Thoracic aorta (tissue), 2 donors: Measurements from ENCODE around the gene VGLL4. TPM values are rescaled to one million over a fixed set of nuclear protein-coding genes. Genes with fewer than 3 reads are reported as not detected.

Source experiments
- ATAC-seq: fragments of 150-250 bp; one replicate; pipeline ENCODE4 v1.8.0; 2017; ENCODE audit warnings: low read depth; ENCODE audit not compliant: insufficient number of reproducible peaks, low FRiP score
- DNase-seq: peaks from one replicate; pipeline ENCODE4 v3.0.0-alpha.2; 2020; ENCODE audit warnings: low spot score
- H3K27ac ChIP-seq, 2 donors: fragments of 200-600 bp; sonication (generic); 1 replicate in 1 of 2; 2 replicates in 1 of 2; pipeline ENCODE4 v1.5.1; 2016; ENCODE audit warnings: mild to moderate bottlenecking in 2 of 2, moderate library complexity in 2 of 2
- H3K27me3 ChIP-seq: fragments of 200-600 bp; sonication (generic); replicated peaks from 2 replicates; pipeline ENCODE4 v1.6.0; 2016; ENCODE audit warnings: mild to moderate bottlenecking; ENCODE audit not compliant: insufficient read depth
- H3K36me3 ChIP-seq: fragments of 200-600 bp; sonication (generic); one replicate; pipeline ENCODE4 v1.5.1; 2016
- H3K4me1 ChIP-seq, 2 donors: fragments of 200-600 bp; sonication (generic); 1 replicate in 1 of 2; 2 replicates in 1 of 2; pipeline versions ENCODE4 v1.5.1 to v1.6.0; 2016; ENCODE audit warnings: low read depth in 2 of 2, mild to moderate bottlenecking in 1 of 2; ENCODE audit not compliant: control insufficient read depth in 1 of 2
- H3K4me3 ChIP-seq: fragments of 200-600 bp; sonication (generic); 2 replicates; pipeline ENCODE4 v1.5.1; 2016; ENCODE audit warnings: mild to moderate bottlenecking
- H3K9me3 ChIP-seq: fragments of 200-600 bp; sonication (generic); 2 replicates; pipeline ENCODE4 v1.5.1; 2016
- total RNA-seq, 2 donors: library from RNA; depleted of rRNA; stranded (reverse); fragments of >200 nt; gene quantifications; one replicate each; pipeline versions ENCODE4 v1.1.0 to v1.2.3, GENCODE V29; 2016
- TF ChIP-seq, protein P1 (sequence below): fragments of 200-600 bp; sonication (generic); IDR thresholded peaks from one replicate; pipeline ENCODE4 v1.5.1; 2019; ENCODE audit warnings: antibody characterized with exemption

Gene VGLL4
- total RNA-seq, 2 donors from 2014 or later = 113 to 114 TPM

DNA sequence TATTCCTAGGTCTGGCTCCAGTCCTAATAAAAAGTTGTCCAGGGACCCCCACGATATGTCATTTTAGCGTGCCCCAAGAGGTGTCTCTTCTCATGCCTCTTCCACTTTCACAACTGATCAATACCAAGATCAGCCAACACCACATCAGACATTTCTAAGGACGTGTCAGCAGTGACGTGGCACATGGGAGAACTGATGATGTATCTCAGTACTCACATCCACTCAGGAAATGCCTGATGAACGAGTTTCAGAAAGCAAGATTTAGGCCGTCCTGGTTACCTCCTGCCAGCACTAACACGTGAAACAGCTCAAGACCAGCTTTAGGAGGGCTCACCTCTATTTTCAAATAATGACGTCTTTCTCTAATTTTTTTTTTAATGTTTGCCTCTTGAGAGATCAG, 19.6 kb downstream of the VGLL4 start:
- DNase-seq (no peak), ATAC-seq (no peak)
- H3K27ac ChIP-seq = peak overlapping the region in 1 of 2 donors; percentile 2
- no peaks in the 10 kb centered on the region for H3K27me3 ChIP-seq
- TF ChIP-seq, protein P1, sequence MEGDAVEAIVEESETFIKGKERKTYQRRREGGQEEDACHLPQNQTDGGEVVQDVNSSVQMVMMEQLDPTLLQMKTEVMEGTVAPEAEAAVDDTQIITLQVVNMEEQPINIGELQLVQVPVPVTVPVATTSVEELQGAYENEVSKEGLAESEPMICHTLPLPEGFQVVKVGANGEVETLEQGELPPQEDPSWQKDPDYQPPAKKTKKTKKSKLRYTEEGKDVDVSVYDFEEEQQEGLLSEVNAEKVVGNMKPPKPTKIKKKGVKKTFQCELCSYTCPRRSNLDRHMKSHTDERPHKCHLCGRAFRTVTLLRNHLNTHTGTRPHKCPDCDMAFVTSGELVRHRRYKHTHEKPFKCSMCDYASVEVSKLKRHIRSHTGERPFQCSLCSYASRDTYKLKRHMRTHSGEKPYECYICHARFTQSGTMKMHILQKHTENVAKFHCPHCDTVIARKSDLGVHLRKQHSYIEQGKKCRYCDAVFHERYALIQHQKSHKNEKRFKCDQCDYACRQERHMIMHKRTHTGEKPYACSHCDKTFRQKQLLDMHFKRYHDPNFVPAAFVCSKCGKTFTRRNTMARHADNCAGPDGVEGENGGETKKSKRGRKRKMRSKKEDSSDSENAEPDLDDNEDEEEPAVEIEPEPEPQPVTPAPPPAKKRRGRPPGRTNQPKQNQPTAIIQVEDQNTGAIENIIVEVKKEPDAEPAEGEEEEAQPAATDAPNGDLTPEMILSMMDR = no peak
- no peak overlapping the region for H3K4me3 ChIP-seq
- H3K9me3 ChIP-seq = no peaks in the 10 kb centered on the region
- peaks cover 29 to 50% of the 10 kb centered on the region in 2 donors for H3K4me1 ChIP-seq
- no peaks in the 10 kb centered on the region for H3K36me3 ChIP-seq

DNA sequence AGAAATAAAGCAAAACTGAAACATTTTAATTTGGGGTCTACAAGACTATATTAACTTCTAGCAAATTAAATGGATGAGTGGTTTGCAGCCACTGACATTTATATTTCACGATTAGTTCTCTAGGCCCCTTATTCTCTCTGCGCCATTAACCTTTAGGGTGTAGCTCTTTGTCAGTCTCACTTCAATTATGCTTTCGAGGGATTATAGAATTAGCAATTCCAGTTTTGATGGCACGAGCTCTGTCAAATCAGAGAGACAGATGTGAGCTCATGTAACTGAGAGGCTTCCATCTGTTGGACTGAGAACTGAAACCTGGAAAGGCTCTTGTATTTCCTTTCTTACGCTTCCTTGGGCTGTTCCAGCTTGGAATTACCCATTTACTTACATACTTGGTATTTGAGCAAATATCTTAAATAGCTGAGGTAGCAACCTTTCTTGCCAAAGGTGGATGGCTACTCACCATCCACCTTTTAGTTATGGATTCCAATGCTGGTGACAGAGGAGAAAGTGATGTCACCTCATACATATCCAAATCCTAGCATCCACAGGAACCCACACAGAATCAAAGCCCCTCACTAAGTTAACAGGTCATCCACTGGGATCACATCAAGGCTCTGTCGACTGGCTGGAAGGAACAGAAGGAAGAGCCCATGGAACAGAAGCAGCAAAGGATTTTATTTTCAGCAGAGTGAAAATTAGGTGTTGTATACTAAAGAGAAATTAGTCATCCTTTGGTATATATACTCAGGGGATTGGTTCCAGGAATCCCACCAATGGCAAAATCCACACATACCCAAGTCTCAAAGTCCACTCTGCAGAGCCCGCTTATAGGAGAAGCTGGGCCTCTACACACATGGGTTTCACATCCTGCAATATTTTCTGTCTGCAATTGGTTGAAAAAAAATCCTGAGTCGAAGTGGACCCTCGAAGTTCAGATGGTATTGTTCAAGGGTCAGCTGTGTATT, 20.8 kb downstream of the VGLL4 start:
- Histone ChIP-seq H3K4me3 (no peak overlapping the region), H3K9me3 (no peaks in the 10 kb centered on the region), H3K27me3 (no peaks in the 10 kb centered on the region), H3K36me3 (no peaks in the 10 kb centered on the region), H3K4me1 (peaks cover 35 to 50% of the 10 kb centered on the region in 2 donors), H3K27ac (no peak overlapping the region)
- DNase-seq (no peak), ATAC-seq (no peak)
- TF ChIP-seq, protein P1 = no peak

- H3K27ac ChIP-seq = no peak overlapping the region
- DNase-seq (no peak), ATAC-seq (no peak)
- peaks cover 33 to 55% of the 10 kb centered on the region in 2 donors for H3K4me1 ChIP-seq
- H3K9me3 ChIP-seq = no peaks in the 10 kb centered on the region
- TF ChIP-seq, protein P1 = no peak
- no peaks in the 10 kb centered on the region for H3K36me3 ChIP-seq
- H3K4me3 ChIP-seq = no peak overlapping the region
- no peaks in the 10 kb centered on the region for H3K27me3 ChIP-seq
Observed at GRCh38 chr3:11621077-11621476, 22.6 kb downstream of the VGLL4 start.

- TF ChIP-seq, protein P1 = no peak
- H3K9me3 ChIP-seq = no peaks in the 10 kb centered on the region
- no peaks in the 10 kb centered on the region for H3K27me3 ChIP-seq
- H3K27ac ChIP-seq = no peak overlapping the region
- no peaks in the 10 kb centered on the region for H3K36me3 ChIP-seq
- H3K4me1 ChIP-seq = peaks cover 34 to 54% of the 10 kb centered on the region in 2 donors
- no peak overlapping the region for H3K4me3 ChIP-seq
- ATAC-seq (no peak), DNase-seq (no peak)
Observed at GRCh38 chr3:11619946-11620652, 23.6 kb downstream of the VGLL4 start.

DNA sequence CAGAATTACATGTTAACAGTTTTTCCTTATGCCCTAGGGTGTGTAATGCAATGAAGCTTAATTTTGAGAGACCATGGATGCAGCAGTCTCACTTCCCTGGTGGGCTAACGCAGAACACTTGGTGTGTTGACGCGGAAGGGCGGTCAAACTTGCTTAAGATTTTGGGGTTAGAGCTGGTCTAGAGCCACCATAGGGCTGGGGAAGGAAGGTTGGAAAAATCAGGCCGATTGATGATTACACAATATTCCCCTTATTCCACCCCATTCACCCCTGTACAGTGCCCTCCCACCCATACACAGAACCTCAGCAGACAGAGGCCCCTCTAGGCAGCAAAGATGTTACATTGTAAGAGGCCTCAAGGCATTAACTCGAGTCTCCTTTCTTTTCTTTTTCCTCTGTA, 24.3 kb downstream of the VGLL4 start:
- H3K4me1 ChIP-seq = peaks cover 34 to 48% of the 10 kb centered on the region in 2 donors

More for the DNA sequence above, 24.3 kb downstream of the VGLL4 start:
- TF ChIP-seq, protein P1 = no peak
- Histone ChIP-seq H3K27ac (no peak overlapping the region), H3K9me3 (no peaks in the 10 kb centered on the region), H3K4me3 (no peak overlapping the region), H3K36me3 (no peaks in the 10 kb centered on the region), H3K27me3 (no peaks in the 10 kb centered on the region)
- DNase-seq (no peak), ATAC-seq (no peak)
